Effector memory CD4-positive, alpha-beta T cell (primary cell): ENCODE results near the gene EIF3CL.
"Not testable (repeated sequence)": the region's sequence is repeated elsewhere in the genome, so short reads cannot be mapped to it uniquely, and the experiment has no call there.

Source experiments
- DNase-seq, 3 donors: peaks; one replicate each; pipeline ENCODE4 v3.0.0-alpha.2; 2020
- H3K27ac ChIP-seq: 2 replicates; pipeline ENCODE4 v1.7.0; 2013; ENCODE audit warnings: mild to moderate bottlenecking, low read length, moderate library complexity; ENCODE audit not compliant: insufficient read depth, poor library complexity, severe bottlenecking
- H3K27me3 ChIP-seq: replicated peaks from 2 replicates; pipeline ENCODE4 v1.7.0; 2013; ENCODE audit warnings: mild to moderate bottlenecking, low read length; ENCODE audit not compliant: insufficient read depth, control insufficient read depth, poor library complexity, severe bottlenecking
- H3K36me3 ChIP-seq: 2 replicates; pipeline ENCODE4 v1.7.0; 2013; ENCODE audit warnings: mild to moderate bottlenecking, low read length, moderate library complexity; ENCODE audit not compliant: control insufficient read depth, insufficient read depth
- H3K4me1 ChIP-seq: 2 replicates; pipeline ENCODE4 v1.7.0; 2013; ENCODE audit warnings: low read length, mild to moderate bottlenecking; ENCODE audit not compliant: control insufficient read depth, insufficient read depth, poor library complexity, severe bottlenecking
- H3K4me3 ChIP-seq: 2 replicates; pipeline ENCODE4 v1.7.0; 2013; ENCODE audit warnings: low read length, low read depth, mild to moderate bottlenecking; ENCODE audit not compliant: insufficient read depth, poor library complexity, severe bottlenecking
- H3K9me3 ChIP-seq: 2 replicates; pipeline ENCODE4 v1.7.0; 2013; ENCODE audit warnings: mild to moderate bottlenecking, low read length, moderate library complexity; ENCODE audit not compliant: control insufficient read depth
- total RNA-seq, 3 donors: gene quantifications; one replicate each; lab custom pipeline; 2026; lab: John Stamatoyannopoulos, UW

The EIF3CL gene, protein sequence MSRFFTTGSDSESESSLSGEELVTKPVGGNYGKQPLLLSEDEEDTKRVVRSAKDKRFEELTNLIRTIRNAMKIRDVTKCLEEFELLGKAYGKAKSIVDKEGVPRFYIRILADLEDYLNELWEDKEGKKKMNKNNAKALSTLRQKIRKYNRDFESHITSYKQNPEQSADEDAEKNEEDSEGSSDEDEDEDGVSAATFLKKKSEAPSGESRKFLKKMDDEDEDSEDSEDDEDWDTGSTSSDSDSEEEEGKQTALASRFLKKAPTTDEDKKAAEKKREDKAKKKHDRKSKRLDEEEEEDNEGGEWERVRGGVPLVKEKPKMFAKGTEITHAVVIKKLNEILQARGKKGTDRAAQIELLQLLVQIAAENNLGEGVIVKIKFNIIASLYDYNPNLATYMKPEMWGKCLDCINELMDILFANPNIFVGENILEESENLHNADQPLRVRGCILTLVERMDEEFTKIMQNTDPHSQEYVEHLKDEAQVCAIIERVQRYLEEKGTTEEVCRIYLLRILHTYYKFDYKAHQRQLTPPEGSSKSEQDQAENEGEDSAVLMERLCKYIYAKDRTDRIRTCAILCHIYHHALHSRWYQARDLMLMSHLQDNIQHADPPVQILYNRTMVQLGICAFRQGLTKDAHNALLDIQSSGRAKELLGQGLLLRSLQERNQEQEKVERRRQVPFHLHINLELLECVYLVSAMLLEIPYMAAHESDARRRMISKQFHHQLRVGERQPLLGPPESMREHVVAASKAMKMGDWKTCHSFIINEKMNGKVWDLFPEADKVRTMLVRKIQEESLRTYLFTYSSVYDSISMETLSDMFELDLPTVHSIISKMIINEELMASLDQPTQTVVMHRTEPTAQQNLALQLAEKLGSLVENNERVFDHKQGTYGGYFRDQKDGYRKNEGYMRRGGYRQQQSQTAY
- total RNA-seq = 0.39 to 0.86 (median 0.44) reads per million in 3 donors

DNA sequence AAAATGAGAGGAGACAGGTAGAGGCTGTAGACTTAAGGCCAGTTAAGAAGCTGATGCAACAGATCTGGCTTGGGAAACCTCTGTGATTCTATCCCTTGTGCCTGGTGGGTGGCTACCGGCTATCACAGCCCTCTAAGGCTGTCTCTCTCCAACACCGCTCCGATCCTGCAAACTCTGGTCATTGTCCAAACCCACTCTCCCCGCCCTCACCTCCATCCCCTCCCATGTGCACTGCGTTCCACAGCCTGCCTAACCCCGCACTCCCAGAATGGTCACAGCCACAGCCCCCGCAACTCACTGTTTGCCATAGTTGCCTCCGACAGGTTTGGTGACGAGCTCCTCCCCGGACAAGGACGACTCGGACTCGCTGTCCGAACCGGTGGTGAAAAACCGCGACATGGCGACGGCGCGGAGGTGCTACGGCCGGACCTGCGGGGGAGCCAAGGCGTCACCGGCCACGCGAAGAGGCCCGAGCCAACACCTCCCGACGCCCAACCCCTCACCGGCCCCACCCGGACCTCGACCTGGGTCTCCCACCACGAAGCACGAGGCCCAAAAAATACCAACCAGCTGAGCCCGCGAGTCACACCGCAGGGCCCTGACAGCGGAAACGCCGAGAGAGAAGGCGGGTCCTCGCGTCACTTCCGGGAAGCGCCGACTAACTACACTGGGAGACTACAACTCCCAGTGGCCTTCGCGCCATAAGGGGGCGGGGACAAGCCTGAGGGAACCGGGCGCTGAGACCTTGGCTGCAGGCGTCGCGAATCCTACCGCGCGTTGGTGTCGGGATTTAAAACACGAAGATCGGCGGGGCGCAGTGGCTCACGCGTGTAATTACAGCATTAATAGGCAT is at the start of gene EIF3CL:
EIF3CL (minus strand) TSS at position 622 of the 853 bp plus-strand sequence; CDS start at position 399, 223 bp downstream.
- H3K4me3 ChIP-seq, H3K4me1 ChIP-seq, H3K27me3 ChIP-seq, H3K27ac ChIP-seq, H3K9me3 ChIP-seq, DNase-seq, H3K36me3 ChIP-seq: not testable (repeated sequence)

DNA sequence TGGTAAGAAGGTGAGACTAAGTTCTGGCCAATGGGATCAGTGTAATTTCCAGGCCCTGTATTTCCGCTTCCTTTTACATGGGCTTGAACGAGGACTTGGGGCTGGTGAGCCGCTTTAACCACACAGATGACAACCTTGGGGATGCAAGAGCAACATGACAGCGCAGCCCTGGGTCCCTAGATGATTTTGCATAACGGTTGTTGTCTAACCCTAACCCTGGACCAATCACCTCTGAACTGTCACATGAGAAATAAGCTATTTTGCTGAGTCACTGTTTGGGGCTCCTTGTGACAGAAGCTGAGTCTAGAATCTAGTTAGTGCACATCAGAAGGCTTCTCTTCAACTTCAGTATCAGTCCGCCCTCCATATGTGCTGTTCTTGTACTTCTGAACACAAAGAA is 43.4 kb upstream of the EIF3CL start:
- H3K27ac ChIP-seq, H3K27me3 ChIP-seq, H3K4me1 ChIP-seq, H3K9me3 ChIP-seq, H3K4me3 ChIP-seq, DNase-seq, H3K36me3 ChIP-seq: not testable (repeated sequence)

DNA sequence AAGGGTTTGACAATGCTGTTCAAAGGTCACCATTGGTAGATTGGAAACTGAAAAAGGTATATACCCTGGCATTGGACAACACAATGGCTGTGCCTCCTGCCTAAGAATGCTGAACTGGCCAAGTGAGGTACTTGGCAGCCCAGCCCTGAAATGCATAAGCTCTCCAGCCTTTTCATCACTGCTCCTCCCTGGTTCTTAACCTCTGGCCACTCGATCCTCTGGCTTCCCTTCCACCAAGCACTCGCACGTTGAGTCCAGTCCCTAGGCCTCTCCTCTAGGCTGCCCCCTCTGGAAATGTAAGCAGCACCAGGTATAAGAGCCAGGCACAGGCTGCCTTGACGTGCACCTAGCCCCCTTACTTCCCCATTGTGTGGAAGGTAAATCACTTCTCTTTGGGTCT is 42.7 kb upstream of the EIF3CL start:
- not testable (repeated sequence) for H3K4me1 ChIP-seq, H3K9me3 ChIP-seq, DNase-seq, H3K27ac ChIP-seq, H3K36me3 ChIP-seq, H3K4me3 ChIP-seq, H3K27me3 ChIP-seq

DNA sequence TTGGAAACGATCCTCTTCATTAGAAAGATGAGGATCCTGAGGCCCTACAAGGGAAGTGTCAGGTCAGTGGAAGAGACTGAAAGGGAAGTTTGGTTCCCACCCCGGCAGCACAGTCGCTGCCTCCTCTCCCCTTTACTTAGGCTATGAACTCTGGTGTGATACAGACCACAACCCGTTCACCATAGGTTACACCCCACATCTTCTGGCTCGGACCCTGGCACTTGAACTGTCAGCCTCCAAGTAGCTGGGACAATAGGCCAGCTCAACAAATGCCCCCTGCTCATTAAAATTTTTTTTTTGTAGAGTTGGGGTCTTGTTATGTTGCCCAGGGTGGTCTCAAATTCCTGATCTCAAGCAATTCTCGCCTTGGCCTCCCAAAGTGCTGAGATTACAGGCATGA is 40.3 kb upstream of the EIF3CL start:
- H3K36me3 ChIP-seq, H3K27ac ChIP-seq, H3K4me3 ChIP-seq, DNase-seq, H3K27me3 ChIP-seq, H3K4me1 ChIP-seq, H3K9me3 ChIP-seq: not testable (repeated sequence)

DNA sequence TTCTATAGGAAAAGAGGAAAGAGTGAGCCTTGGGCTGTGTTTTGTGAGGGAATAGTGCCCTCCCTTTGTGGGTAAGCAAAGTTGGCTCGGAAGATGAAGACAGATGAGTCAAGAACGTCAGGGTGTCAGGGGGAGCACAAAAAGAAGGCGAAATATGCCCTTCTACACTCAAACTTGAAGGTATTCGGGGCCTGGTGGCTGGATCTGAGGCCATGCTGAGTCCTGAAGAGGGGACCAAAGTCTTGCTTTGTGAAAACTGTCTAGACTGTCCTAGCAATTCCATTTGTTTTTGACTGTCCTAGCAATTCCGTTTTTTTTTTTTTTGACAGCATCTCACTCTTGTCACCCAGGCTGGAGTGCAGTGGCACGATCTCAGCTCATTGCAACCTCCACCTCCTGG is 35.3 kb upstream of the EIF3CL start:
- not testable (repeated sequence) for DNase-seq, H3K9me3 ChIP-seq, H3K4me1 ChIP-seq, H3K36me3 ChIP-seq, H3K27ac ChIP-seq, H3K27me3 ChIP-seq, H3K4me3 ChIP-seq

DNA sequence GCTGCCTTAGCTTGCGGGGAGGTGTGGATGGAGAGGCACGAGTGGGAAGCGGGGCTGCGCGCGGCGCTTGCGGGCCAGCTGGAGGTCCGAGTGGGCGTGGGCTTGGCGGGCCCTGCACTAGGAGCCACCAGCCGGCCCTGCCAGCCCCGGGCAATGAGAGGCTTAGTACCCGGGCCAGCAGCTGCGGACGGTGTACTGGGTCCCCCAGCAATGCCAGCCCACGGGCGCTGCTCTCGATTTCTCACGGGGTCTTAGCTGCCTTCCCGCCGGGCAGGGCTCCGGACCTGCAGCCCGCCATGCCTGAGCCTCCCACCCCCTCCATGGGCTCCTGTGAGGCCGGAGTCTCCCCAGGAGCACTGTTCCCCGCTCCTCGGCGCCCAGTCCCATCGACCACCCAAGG is 31.7 kb upstream of the EIF3CL start:
- H3K27ac ChIP-seq, H3K27me3 ChIP-seq, H3K36me3 ChIP-seq, H3K9me3 ChIP-seq, H3K4me1 ChIP-seq, H3K4me3 ChIP-seq, DNase-seq: not testable (repeated sequence)

DNA sequence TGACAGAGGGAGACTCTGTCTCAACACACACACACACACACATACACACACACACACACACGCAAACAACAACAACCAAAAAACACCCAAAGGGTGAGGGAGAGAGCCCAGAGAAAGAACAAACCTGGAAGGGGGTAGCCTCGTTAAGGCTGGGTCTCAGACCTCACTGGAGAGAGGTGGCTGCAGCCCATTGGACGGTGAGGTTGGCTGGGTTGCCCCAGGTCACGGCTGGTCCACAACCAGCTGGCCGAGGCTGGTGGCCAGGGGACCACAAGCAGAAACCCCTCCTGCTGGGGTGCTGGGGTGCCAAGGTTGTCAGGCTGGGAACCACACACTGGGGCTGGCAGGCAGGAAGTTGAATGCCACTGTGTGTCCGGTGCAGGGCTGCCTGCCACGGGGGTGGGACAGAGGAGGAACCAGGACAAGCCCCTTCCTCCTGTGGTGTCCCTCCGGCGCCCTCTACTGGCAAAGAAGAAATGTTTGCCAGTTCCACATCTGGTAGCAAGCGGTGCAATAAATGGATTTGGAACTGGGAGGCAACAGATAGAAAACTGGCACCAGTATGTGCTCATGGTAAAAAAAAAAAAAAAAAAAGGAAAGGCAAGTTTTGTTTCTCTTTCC is 22.5 kb upstream of the EIF3CL start:
- not testable (repeated sequence) for H3K36me3 ChIP-seq, H3K27me3 ChIP-seq, DNase-seq, H3K4me1 ChIP-seq, H3K4me3 ChIP-seq, H3K27ac ChIP-seq, H3K9me3 ChIP-seq

DNA sequence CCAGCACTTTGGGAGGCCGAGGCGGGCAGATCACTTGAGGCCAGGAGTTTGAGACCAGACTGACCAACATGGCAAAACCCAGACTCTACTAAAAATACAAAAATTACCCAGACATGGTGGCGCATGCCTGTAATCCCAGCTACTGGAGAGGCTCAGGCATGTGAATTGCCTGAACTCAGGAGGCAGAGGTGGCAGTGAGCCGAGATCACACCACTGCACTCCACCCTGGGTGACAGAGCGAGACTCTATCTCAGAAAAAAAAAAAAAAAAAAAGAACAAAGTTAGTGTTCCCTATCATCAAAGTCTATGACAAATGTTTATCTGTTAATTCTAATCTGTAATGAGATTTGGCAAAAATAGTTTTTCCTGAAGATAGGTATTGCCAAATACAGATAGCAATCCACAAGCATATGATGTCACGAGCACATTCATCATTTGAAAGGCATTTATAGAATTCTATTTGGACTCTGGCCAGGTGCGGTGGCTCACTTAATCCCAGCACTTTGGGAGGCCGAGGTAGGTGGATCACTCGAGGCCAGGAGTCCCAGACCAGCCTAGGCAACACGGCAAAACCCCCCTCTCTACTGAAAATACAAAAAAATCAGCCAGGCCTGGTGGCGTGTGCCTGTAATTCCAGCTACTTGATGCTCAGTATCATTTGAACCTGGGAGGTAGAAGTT is 17.6 kb upstream of the EIF3CL start:
- not testable (repeated sequence) for H3K27ac ChIP-seq, H3K4me3 ChIP-seq, H3K36me3 ChIP-seq, H3K4me1 ChIP-seq, H3K9me3 ChIP-seq, H3K27me3 ChIP-seq, DNase-seq

DNA sequence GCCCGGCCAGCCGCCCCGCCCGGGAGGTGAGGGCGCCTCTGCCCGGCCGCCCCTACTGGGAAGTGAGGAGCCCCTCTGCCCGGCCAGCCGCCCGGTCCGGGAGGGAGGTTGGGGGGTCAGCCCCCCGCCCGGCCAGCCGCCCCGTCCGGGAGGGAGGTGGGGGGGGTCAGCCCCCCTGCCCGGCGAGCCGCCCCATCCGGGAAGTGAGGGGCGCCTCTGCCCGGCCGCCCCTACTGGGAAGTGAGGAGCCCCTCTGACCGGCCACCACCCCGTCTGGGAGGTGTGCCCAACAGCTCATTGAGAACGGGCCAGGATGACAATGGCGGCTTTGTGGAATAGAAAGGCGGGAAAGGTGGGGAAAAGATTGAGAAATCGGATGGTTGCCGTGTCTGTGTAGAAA is 13.4 kb upstream of the EIF3CL start:
- DNase-seq, H3K27ac ChIP-seq, H3K27me3 ChIP-seq, H3K36me3 ChIP-seq, H3K4me3 ChIP-seq, H3K9me3 ChIP-seq, H3K4me1 ChIP-seq: not testable (repeated sequence)
